H1 (cell line): ENCODE measurements around the gene NEO1. TPM values are rescaled to one million over a fixed set of nuclear protein-coding genes. Genes with fewer than 3 reads are reported as not detected.

Source experiments
- CTCF ChIA-PET: fragments of 300-600 bp; sonication (Branson Sonifier 250); formaldehyde crosslinking; loops from one replicate; lab custom pipeline; 2021; ENCODE audit not compliant: partially characterized antibody; lab: Charles Lee
- POLR2A ChIA-PET: fragments of 300-600 bp; sonication (Branson Sonifier 250); formaldehyde crosslinking; loops from one replicate; lab custom pipeline; 2021; ENCODE audit warnings: inconsistent platforms; ENCODE audit not compliant: partially characterized antibody; lab: Charles Lee
- DNase-seq, 2 experiments: peaks; one replicate each; pipeline versions ENCODE4 v3.0.0 to v3.0.0-alpha.2; 2010 to 2022; ENCODE audit warnings: low spot score in 2 of 2, low read depth in 1 of 2, mixed read lengths in 1 of 2
- FAIRE-seq: peaks from 2 replicates; lab custom pipeline; 2011; peaks lifted over from hg19 to GRCh38; lab: Jason Lieb, UNC
- H2AFZ ChIP-seq: 2 replicates; pipeline ENCODE4 v1.8.1; 2012; ENCODE audit warnings: low read length, inconsistent platforms
- H2AK5ac ChIP-seq: 2 replicates; pipeline ENCODE4 v1.6.1; 2013; ENCODE audit warnings: low read depth, low read length
- H2BK120ac ChIP-seq: replicated peaks from 2 replicates; pipeline ENCODE3; 2013; ENCODE audit warnings: low read depth, low read length, inconsistent platforms
- H2BK12ac ChIP-seq: 2 replicates; pipeline ENCODE4 v1.6.1; 2013; ENCODE audit warnings: low read depth, low read length
- H2BK15ac ChIP-seq: 2 replicates; pipeline ENCODE4 v1.6.1; 2013; ENCODE audit warnings: low read length
- H2BK20ac ChIP-seq: 2 replicates; pipeline ENCODE4 v1.6.1; 2013; ENCODE audit warnings: low read length
- H2BK5ac ChIP-seq: 2 replicates; pipeline ENCODE4 v1.6.1; 2013; ENCODE audit warnings: low read depth, low read length
- H3K14ac ChIP-seq: 2 replicates; pipeline ENCODE4 v1.6.1; 2013; ENCODE audit warnings: inconsistent platforms; ENCODE audit not compliant: insufficient read length
- H3K18ac ChIP-seq: 2 replicates; pipeline ENCODE4 v1.6.1; 2013; ENCODE audit warnings: low read length; ENCODE audit errors: extremely low read depth
- H3K23ac ChIP-seq: 2 replicates; pipeline ENCODE4 v1.6.1; 2013; ENCODE audit warnings: inconsistent platforms; ENCODE audit not compliant: insufficient read length
- H3K23me2 ChIP-seq: 2 replicates; pipeline ENCODE4 v1.6.1; 2013; ENCODE audit warnings: low read depth, low read length
- H3K27ac ChIP-seq: 2 replicates; pipeline ENCODE4 v1.6.1; 2011; ENCODE audit warnings: low read depth, low read length, inconsistent platforms
- H3K27me3 ChIP-seq, 4 experiments: replicated peaks in 1 of 4; 1 replicate in 1 of 4; 2 replicates in 3 of 4; pipeline versions ENCODE4 v1.6.1 to v1.8.1; 2011 to 2013; ENCODE audit warnings: low read length in 3 of 4, mild to moderate bottlenecking in 3 of 4, inconsistent platforms in 2 of 4, mixed read lengths in 2 of 4, moderate library complexity in 1 of 4; ENCODE audit not compliant: control insufficient read depth in 3 of 4, insufficient read depth in 3 of 4; ENCODE audit errors: extremely low read depth in 1 of 4
- H3K36me3 ChIP-seq, 4 experiments: 2 replicates each; pipeline versions ENCODE4 v1.6.1 to v1.8.1; 2011 to 2013; ENCODE audit warnings: mild to moderate bottlenecking in 4 of 4, low read length in 3 of 4, moderate library complexity in 2 of 4, control low read depth in 1 of 4, inconsistent platforms in 1 of 4; ENCODE audit not compliant: insufficient read depth in 4 of 4, control insufficient read depth in 2 of 4
- H3K4ac ChIP-seq: replicated peaks from 2 replicates; pipeline ENCODE3; 2013; ENCODE audit warnings: low read length, low read depth, mixed read lengths, inconsistent platforms; ENCODE audit not compliant: insufficient read length
- H3K4me1 ChIP-seq, 4 experiments: replicated peaks in 1 of 4; 1 replicate in 1 of 4; 2 replicates in 3 of 4; pipeline versions ENCODE4 v1.6.1 to v1.8.1; 2011 to 2013; ENCODE audit warnings: low read length in 3 of 4, inconsistent platforms in 2 of 4, mixed read lengths in 1 of 4; ENCODE audit not compliant: insufficient read depth in 4 of 4, control insufficient read depth in 3 of 4
- H3K4me2 ChIP-seq, 2 experiments: 2 replicates each; pipeline versions ENCODE4 v1.6.1 to v1.8.1; 2011 to 2013; ENCODE audit warnings: low read depth in 2 of 2, low read length in 2 of 2, control low read depth in 1 of 2, inconsistent platforms in 1 of 2, mild to moderate bottlenecking in 1 of 2; ENCODE audit not compliant: insufficient read depth in 1 of 2
- H3K4me3 ChIP-seq, 4 experiments: fragments of 200-600, 300-600 bp in 1 of 4; sonication (generic), shearing (Covaris generic), sonication (Bioruptor Twin) in 1 of 4; 2 replicates each; pipeline versions ENCODE4 v1.5.1 to v1.8.1; 2011 to 2016; ENCODE audit warnings: low read length in 4 of 4, low read depth in 3 of 4, control low read depth in 2 of 4, inconsistent platforms in 2 of 4, mild to moderate bottlenecking in 2 of 4, mixed read lengths in 1 of 4, moderate library complexity in 1 of 4; ENCODE audit not compliant: insufficient read depth in 2 of 4; ENCODE audit errors: extremely low read depth in 1 of 4
- H3K56ac ChIP-seq: replicated peaks from 2 replicates; pipeline ENCODE3; 2013; ENCODE audit warnings: low read depth, mild to moderate bottlenecking, mixed read lengths, low read length, inconsistent platforms; ENCODE audit not compliant: insufficient read length
- H3K79me1 ChIP-seq: 2 replicates; pipeline ENCODE4 v1.6.1; 2013; ENCODE audit warnings: low read depth, low read length, control low read depth
- H3K79me2 ChIP-seq, 2 experiments: 2 replicates each; pipeline versions ENCODE4 v1.6.1 to v1.8.1; 2012 to 2013; ENCODE audit warnings: low read length in 2 of 2, mild to moderate bottlenecking in 2 of 2, inconsistent platforms in 1 of 2; ENCODE audit not compliant: insufficient read depth in 2 of 2, control insufficient read depth in 1 of 2
- H3K9ac ChIP-seq, 4 experiments: replicated peaks in 1 of 4; 1 replicate in 1 of 4; 2 replicates in 3 of 4; pipeline versions ENCODE4 v1.6.1 to v1.8.1; 2011 to 2013; ENCODE audit warnings: low read depth in 3 of 4, low read length in 3 of 4, control low read depth in 2 of 4, mild to moderate bottlenecking in 2 of 4, moderate library complexity in 2 of 4, inconsistent platforms in 1 of 4; ENCODE audit errors: extremely low read depth in 1 of 4
- H3K9me3 ChIP-seq, 2 experiments: 2 replicates each; pipeline versions ENCODE4 v1.6.1 to v1.8.1; 2012 to 2013; ENCODE audit warnings: mild to moderate bottlenecking in 2 of 2, moderate library complexity in 2 of 2, control low read depth in 1 of 2, inconsistent platforms in 1 of 2, low read depth in 1 of 2, low read length in 1 of 2, mixed read lengths in 1 of 2; ENCODE audit not compliant: insufficient read depth in 2 of 2
- H4K20me1 ChIP-seq, 2 experiments: replicated peaks in 1 of 2; 2 replicates each; pipeline versions ENCODE3 to v1.8.1; 2011 to 2013; ENCODE audit warnings: inconsistent platforms in 2 of 2, low read length in 2 of 2, mild to moderate bottlenecking in 1 of 2; ENCODE audit not compliant: insufficient read depth in 2 of 2, control insufficient read depth in 1 of 2
- H4K5ac ChIP-seq: 2 replicates; pipeline ENCODE4 v1.6.1; 2013; ENCODE audit warnings: low read length, low read depth, mixed read lengths, inconsistent platforms; ENCODE audit not compliant: insufficient read length
- H4K8ac ChIP-seq: 2 replicates; pipeline ENCODE4 v1.8.0; 2013; ENCODE audit warnings: mild to moderate bottlenecking, moderate library complexity, low read length, inconsistent platforms; ENCODE audit not compliant: insufficient read depth; ENCODE audit errors: extremely low read depth
- H4K91ac ChIP-seq: replicated peaks from 2 replicates; pipeline ENCODE3; 2013; ENCODE audit warnings: low read length, mixed read lengths, inconsistent platforms; ENCODE audit not compliant: insufficient read length
- NANOG ChIP-seq: IDR thresholded peaks from 2 replicates; pipeline ENCODE4 v1.6.1; 2011; ENCODE audit warnings: low read length, low read depth, mild to moderate bottlenecking, inconsistent platforms; ENCODE audit not compliant: insufficient read depth, poor library complexity, severe bottlenecking
- SAP30 ChIP-seq: fragments of 300-600 bp; sonication (generic); IDR thresholded peaks from 2 replicates; pipeline ENCODE4 v1.7.1; 2012; ENCODE audit warnings: low read length, moderate library complexity, mild to moderate bottlenecking, inconsistent platforms; ENCODE audit not compliant: insufficient read depth, insufficient replicate concordance
- WGBS, 2 experiments: shearing (Covaris generic) in 1 of 2; methylation state at CpG; one replicate each; pipeline versions ENCODE4 v1.1.6 to v1.1.7; 2013 to 2015; ENCODE audit warnings: low lambda C conversion rate in 2 of 2, mixed read lengths in 2 of 2, inconsistent platforms in 1 of 2, low coverage in 1 of 2, missing lambda C conversion rate in 1 of 2; ENCODE audit not compliant: insufficient replicate concordance in 2 of 2, insufficient coverage in 1 of 2, insufficient read length in 1 of 2; ENCODE audit errors: extremely low coverage in 1 of 2, missing lambda C conversion rate in 1 of 2; 5-methylcytosine and 5-hydroxymethylcytosine counted together
- polyA plus RNA-seq, 7 experiments: library from polyadenylated mRNA; depleted of rRNA in 3 of 7; stranded (reverse) in 5 of 7; unstranded in 2 of 7; fragments of >200 nt in 5 of 7; fragments of 200-250 nt in 2 of 7; gene quantifications; 1 replicate in 5 of 7; 2 replicates in 1 of 7; 4 replicates in 1 of 7; pipeline versions ENCODE4 v1.2.1 to v1.2.3, GENCODE V29; 2011 to 2013; ENCODE audit warnings: missing spikeins in 2 of 7, mixed read lengths in 2 of 7
- total RNA-seq: library from RNA; stranded (reverse); fragmentation: NEBNext Ultra II Directional; extraction: Animal tissue kit (Norgen Biotek cat#: 25700); gene quantifications from 2 replicates; pipeline ENCODE4 v1.2.1, GENCODE V29; 2021
- TF ChIP-seq, protein P1 (sequence below): IDR thresholded peaks from 2 replicates; pipeline ENCODE4 v1.6.1; 2012; ENCODE audit warnings: inconsistent platforms

Gene NEO1
- total and polyA plus RNA-seq, 2 of the 8 experiments (the other 6 are each of a cell fraction or from before 2014, with no cell fraction given), result 36.0 to 51.0 TPM

DNA sequence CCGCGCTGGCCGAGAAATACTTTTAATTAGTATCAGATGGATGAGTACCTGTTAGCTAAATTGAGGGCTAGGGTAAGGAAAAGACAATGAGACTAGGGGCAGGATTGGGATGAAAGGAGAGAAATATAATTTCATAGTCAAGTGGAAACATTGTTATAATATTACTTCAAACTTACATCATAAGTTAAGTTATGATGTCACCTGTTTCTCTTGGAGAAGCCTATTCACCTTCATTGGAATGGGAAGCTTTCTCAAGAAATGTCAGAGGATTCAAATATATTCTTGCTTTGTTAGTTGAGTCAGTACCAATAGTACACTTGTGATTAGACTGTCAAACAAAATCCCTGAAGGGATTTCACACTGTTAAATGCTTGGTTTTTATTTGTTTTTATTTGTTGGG lies 116.2 kb downstream of the NEO1 start:
- no peak overlapping the region for H3K4ac ChIP-seq
- no peak overlapping the region for H2BK12ac ChIP-seq
- H3K14ac ChIP-seq, result no peak overlapping the region
- peaks cover 0 to 14% (median 3%) of the 10 kb centered on the region in 4 experiments; a peak in 3 of 8 replicates for H3K36me3 ChIP-seq
- TF ChIP-seq SAP30, result no peak
- TF ChIP-seq NANOG, result no peak
- TF ChIP-seq, protein P1, sequence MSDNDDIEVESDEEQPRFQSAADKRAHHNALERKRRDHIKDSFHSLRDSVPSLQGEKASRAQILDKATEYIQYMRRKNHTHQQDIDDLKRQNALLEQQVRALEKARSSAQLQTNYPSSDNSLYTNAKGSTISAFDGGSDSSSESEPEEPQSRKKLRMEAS, result no peak
- no peak overlapping the region for H3K4me2 ChIP-seq
- FAIRE-seq, result no peak
- no peak overlapping the region for H4K91ac ChIP-seq
- no peak overlapping the region for H3K9ac ChIP-seq
- ChIA-PET POLR2A (no interaction called here), CTCF (interaction anchor here (1.6 kb wide), 1 partner anchor 72 kb away, joined by 8 read pairs; no protein-coding TSS in a partner anchor)
- no peaks in the 10 kb centered on the region for H4K20me1 ChIP-seq
- H3K4me1 ChIP-seq, result peaks cover 0 to 7% (median 0%) of the 10 kb centered on the region in 4 experiments; a peak in 1 of 7 replicates
- H3K27me3 ChIP-seq, result no peaks in the 10 kb centered on the region
- no peaks in the 10 kb centered on the region for H3K23me2 ChIP-seq
- H3K27ac ChIP-seq, result no peak overlapping the region
- no peak overlapping the region for H2AFZ ChIP-seq
- no peak overlapping the region for H2BK5ac ChIP-seq
- no peaks in the 10 kb centered on the region for H3K79me2 ChIP-seq
- 100% methylated on average over 3 of the region's 3 CpGs; no CpG with 5 or more reads in 1 of the 2 experiments for WGBS, 2 experiments
- no peaks in the 10 kb centered on the region for H3K79me1 ChIP-seq
- H2BK120ac ChIP-seq, result no peak overlapping the region
- H3K23ac ChIP-seq, result no peak overlapping the region
- no peak overlapping the region for H3K56ac ChIP-seq
- peaks cover 11 to 15% of the 10 kb centered on the region in 2 experiments; a peak in 2 of 4 replicates for H3K9me3 ChIP-seq
- no peak overlapping the region for H4K5ac ChIP-seq
- H3K4me3 ChIP-seq, result no peak overlapping the region
- H2BK15ac ChIP-seq, result no peak overlapping the region
- no peak overlapping the region for H2AK5ac ChIP-seq
- H3K18ac ChIP-seq, result no peak overlapping the region
- no peak overlapping the region for H2BK20ac ChIP-seq
- DNase-seq, result no peak
- no peak overlapping the region for H4K8ac ChIP-seq
